Testis (tissue), 2 donors: Measurements from ENCODE around the gene TBCC.

ENCODE experiments used
- CTCF ChIP-seq, 3 experiments: fragments of 450-650 bp in 2 of 3; fragments of 200-600 bp in 1 of 3; sonication (generic) in 1 of 3; IDR thresholded peaks; one replicate each; pipeline ENCODE4 v1.5.1; 2016 to 2019; ENCODE audit warnings: antibody characterized with exemption in 3 of 3, mild to moderate bottlenecking in 2 of 3, moderate library complexity in 1 of 3
- POLR2A ChIP-seq: fragments of 450-650 bp; IDR thresholded peaks from one replicate; pipeline ENCODE4 v1.6.1; 2017; ENCODE audit warnings: antibody characterized with exemption, mild to moderate bottlenecking, moderate library complexity

GRCh38 chr6:42791706-42792320 lies 45.9 kb upstream of the TBCC start:
- TF ChIP-seq CTCF (IDR thresholded peaks at IDR 0.05), result no peak
- no peak for TF ChIP-seq POLR2A
